ENCODE data around the gene SPINT3.

The SPINT3 gene

DNA sequence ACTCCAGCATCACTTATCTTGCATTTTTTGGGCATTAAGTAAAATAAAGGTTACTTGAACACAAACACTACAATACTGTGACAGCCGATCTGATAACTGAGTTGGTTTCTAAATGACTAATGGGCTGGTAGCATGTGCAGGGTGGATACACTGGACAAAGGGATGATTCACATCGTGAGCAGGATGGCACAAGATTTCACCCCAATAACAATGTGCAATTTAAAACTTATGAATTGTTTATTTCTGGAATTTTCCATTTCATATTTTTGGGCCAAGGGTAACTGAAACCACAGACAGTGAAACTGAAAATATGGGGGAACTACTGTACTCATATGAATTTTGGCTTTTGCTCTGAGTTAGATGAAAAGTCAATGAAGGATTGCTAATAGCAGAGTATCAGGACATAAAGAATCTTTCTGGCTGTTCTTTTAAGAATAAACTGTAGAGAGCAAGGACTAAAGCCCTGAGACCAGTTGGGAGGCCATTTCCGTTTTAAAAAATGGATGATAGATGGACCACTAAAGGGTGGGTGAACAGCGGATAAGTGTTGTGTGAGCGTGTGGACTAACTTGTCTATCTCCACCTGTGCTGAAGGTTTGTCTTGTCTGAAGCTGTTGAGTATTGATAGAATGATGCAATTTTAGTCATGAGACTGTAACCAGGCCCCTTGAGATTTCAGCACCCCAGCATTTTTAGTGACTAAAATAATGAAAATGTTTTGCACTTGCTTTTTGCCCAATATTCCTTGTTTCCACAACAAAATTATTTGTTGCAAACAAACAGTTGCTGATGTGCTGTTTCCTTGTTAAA is 8.2 kb downstream of the SPINT3 start:
- no peak overlapping the region for H3K27ac ChIP-seq
- TF ChIP-seq, protein P1, sequence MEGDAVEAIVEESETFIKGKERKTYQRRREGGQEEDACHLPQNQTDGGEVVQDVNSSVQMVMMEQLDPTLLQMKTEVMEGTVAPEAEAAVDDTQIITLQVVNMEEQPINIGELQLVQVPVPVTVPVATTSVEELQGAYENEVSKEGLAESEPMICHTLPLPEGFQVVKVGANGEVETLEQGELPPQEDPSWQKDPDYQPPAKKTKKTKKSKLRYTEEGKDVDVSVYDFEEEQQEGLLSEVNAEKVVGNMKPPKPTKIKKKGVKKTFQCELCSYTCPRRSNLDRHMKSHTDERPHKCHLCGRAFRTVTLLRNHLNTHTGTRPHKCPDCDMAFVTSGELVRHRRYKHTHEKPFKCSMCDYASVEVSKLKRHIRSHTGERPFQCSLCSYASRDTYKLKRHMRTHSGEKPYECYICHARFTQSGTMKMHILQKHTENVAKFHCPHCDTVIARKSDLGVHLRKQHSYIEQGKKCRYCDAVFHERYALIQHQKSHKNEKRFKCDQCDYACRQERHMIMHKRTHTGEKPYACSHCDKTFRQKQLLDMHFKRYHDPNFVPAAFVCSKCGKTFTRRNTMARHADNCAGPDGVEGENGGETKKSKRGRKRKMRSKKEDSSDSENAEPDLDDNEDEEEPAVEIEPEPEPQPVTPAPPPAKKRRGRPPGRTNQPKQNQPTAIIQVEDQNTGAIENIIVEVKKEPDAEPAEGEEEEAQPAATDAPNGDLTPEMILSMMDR (conservative IDR thresholded peaks at IDR 0.05; ENCODE audit: low read depth), result no peak
- CTCF ChIA-PET, result interaction anchor here (0.7 kb wide), 1 partner anchor 21 kb away, joined by 3 read pairs; no protein-coding TSS in a partner anchor
- POLR2A ChIA-PET (ENCODE audit: low non-redundant PET), result no interaction called here
- DNase-seq (ENCODE audit: low spot score), result peak; percentile 72

DNA sequence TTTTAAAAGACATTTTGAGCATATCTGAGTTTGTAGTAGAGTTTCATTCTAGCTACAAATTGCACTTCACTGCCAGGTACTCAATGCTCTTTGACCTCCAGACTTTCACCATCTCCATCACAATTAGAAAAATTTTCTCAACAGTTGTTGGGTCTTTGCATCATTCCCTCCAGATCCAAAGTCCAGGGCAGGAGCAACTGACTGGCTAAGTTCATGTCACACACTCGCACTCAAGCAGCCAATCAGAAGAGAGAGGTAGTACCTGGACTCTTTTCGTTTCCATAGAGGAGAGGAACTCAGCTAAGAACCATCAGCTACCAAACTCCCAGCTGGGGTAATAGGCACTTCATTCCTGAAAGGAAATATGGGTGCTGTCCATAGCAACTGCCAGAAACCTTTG is 9.0 kb downstream of the SPINT3 start:
- TF ChIP-seq, protein P1 (conservative IDR thresholded peaks at IDR 0.05; ENCODE audit: low read depth), result no peak
- CTCF ChIA-PET, result interaction anchor here (0.5 kb wide), 1 partner anchor 13 kb away, joined by 3 read pairs; no protein-coding TSS in a partner anchor
- DNase-seq (ENCODE audit: low spot score), result no peak
- H3K27ac ChIP-seq, result no peak overlapping the region
- POLR2A ChIA-PET (ENCODE audit: low non-redundant PET), result no interaction called here

DNA sequence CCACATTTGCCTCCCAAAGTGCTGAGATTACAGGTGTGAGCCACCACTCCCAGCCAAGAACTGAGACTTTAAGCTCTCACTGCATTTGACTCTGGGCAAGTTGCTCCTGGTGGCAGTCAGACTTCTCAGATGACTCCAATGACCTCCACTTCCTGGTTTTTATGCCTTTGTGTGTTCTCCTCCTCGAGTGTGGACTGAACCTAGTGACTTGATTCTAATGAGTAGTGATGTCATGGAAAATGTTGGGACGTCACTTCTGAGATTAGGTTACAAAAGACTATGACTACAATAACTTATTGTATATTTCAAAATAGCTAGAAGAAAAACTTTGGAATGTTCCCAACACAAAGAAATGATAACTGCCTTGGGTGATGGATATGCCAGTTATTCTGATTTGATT is 12.0 kb downstream of the SPINT3 start:
- POLR2A ChIA-PET (ENCODE audit: low non-redundant PET), result no interaction called here
- CTCF ChIA-PET, result interaction anchor here (0.6 to 0.9 kb wide), 3 partner anchors 39 to 67 kb away, joined by 3 read pairs; no protein-coding TSS in a partner anchor
- DNase-seq (ENCODE audit: low spot score), result no peak
- no peak overlapping the region for H3K27ac ChIP-seq
- TF ChIP-seq, protein P1 (conservative IDR thresholded peaks at IDR 0.05; ENCODE audit: low read depth), result no peak

DNA sequence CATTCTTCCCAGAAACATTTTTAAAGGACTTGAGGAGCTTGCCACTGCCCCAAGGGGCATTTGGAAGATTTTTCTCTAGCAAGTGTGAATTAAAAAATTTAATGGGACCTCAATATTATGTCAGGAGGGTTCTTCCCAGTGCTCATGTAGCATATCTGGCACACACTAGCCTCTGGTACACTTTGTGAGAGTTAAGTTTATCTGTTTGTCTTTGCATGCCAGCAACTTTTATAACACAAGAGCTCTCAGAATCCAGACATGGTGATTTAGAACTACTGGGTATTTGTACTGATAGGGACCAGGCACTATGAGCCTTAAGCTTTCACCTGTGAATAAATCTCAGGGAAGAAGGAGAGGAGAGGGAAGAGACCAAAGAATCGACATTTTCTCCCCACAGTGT is 12.9 kb downstream of the SPINT3 start:
- no peak overlapping the region for H3K27ac ChIP-seq
- TF ChIP-seq, protein P1 (conservative IDR thresholded peaks at IDR 0.05; ENCODE audit: low read depth), result no peak
- POLR2A ChIA-PET (ENCODE audit: low non-redundant PET), result no interaction called here
- CTCF ChIA-PET, result interaction anchor here (0.6 to 1.6 kb wide), 4 partner anchors 11 to 268 kb away, joined by 3 to 15 read pairs (median 3); no protein-coding TSS in a partner anchor
- DNase-seq (ENCODE audit: low spot score), result no peak

DNA sequence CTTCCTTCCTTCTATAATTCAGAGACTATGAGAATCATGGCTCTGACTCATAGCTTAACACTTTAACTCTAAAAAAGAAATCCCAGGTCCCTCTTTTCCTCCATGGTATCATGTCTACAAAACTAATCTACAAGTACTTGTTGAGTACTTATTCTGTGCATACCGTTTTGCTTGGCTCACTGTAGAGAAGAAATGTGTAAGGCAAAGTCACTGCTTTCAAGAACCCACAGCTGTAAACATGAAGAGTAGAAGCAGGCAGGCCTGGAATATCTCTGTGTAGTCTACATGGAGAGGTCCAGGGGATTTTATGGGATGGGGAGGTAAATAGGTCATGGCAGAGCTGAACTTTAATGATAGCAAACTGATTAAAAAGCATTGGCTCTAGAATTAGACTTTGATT is 13.8 kb downstream of the SPINT3 start:
- no peak overlapping the region for H3K27ac ChIP-seq
- ChIA-PET CTCF (interaction anchor here (0.6 to 1.6 kb wide), 4 partner anchors 12 to 508 kb away, joined by 3 to 6 read pairs (median 4); no protein-coding TSS in a partner anchor), POLR2A (ENCODE audit: low non-redundant PET) (no interaction called here)
- DNase-seq (ENCODE audit: low spot score), result no peak
- TF ChIP-seq, protein P1 (conservative IDR thresholded peaks at IDR 0.05; ENCODE audit: low read depth), result no peak

DNA sequence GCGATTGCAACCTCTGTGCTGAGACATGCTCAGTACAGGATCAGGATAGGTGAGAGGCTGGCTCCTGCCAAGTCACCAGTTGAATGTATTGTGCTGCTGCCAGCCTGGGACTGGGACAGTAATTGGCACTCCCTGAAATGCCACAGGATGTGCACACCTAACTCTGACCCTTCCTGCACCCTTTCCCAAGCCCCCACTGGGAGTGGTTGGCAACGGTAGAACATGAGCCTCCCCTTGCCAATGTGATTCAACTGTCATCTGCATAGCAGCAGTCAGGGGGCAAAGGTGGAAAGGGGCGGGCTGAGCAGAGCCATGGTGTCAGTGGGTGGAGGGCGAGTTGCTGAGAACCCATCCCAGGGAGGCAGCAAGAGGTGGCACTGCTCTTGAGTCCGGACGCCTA is 15.4 kb downstream of the SPINT3 start:
- H3K27ac ChIP-seq, result no peak overlapping the region
- ChIA-PET CTCF (interaction anchor here (1.2 kb wide), 1 partner anchor 10 kb away, joined by 3 read pairs; no protein-coding TSS in a partner anchor), POLR2A (ENCODE audit: low non-redundant PET) (no interaction called here)
- TF ChIP-seq, protein P1 (conservative IDR thresholded peaks at IDR 0.05; ENCODE audit: low read depth), result no peak
- no peak for DNase-seq (ENCODE audit: low spot score)
